CD4-positive, alpha-beta T cell (primary cell): ENCODE measurements around the gene HCN1. TPM values are rescaled to one million over a fixed set of nuclear protein-coding genes. Genes with fewer than 3 reads are reported as not detected.

Experiments used
- ATAC-seq: fragments of 200-7000 bp; cut with Tn5 transposase; one replicate; pipeline ENCODE4 v1.10.0; 2022; ENCODE audit warnings: mild to moderate bottlenecking; ENCODE audit not compliant: poor library complexity
- CTCF ChIA-PET: fragments of 350-600 bp; sonication (Branson Sonifier 250); formaldehyde crosslinking; loops from one replicate; lab custom pipeline; 2021; ENCODE audit warnings: antibody characterized with exemption, inconsistent platforms; lab: Charles Lee
- POLR2A ChIA-PET: fragments of 350-600 bp; sonication (Branson Sonifier 250); formaldehyde crosslinking; loops from one replicate; lab custom pipeline; 2021; ENCODE audit warnings: antibody characterized with exemption, inconsistent platforms; lab: Charles Lee
- DNase-seq, 14 experiments: peaks; one replicate each; pipeline ENCODE4 v3.0.0-alpha.2; 2013 to 2020; ENCODE audit warnings: mixed read lengths in 2 of 14
- H3K27ac ChIP-seq, 2 donors: one replicate each; pipeline versions ENCODE4 v1.5.1 to v1.7.0; 2013; ENCODE audit warnings: low read length in 2 of 2, low read depth in 1 of 2, mild to moderate bottlenecking in 1 of 2
- H3K27me3 ChIP-seq, 2 experiments: 1 replicate in 1 of 2; 2 replicates in 1 of 2; pipeline versions ENCODE4 v1.6.1 to v1.7.0; 2013; ENCODE audit warnings: low read length in 2 of 2, control low read depth in 1 of 2, mild to moderate bottlenecking in 1 of 2, moderate library complexity in 1 of 2; ENCODE audit not compliant: insufficient read depth in 2 of 2, control insufficient read depth in 1 of 2
- H3K36me3 ChIP-seq: one replicate; pipeline ENCODE4 v1.6.1; 2013; ENCODE audit warnings: low read length, control low read depth; ENCODE audit not compliant: insufficient read depth
- H3K4me1 ChIP-seq: one replicate; pipeline ENCODE4 v1.6.1; 2013; ENCODE audit warnings: low read length, control low read depth; ENCODE audit not compliant: insufficient read depth
- H3K4me3 ChIP-seq: one replicate; pipeline ENCODE4 v1.5.1; 2013; ENCODE audit warnings: mild to moderate bottlenecking, low read length, moderate library complexity
- H3K9me3 ChIP-seq, 2 experiments: 1 replicate in 1 of 2; 2 replicates in 1 of 2; pipeline versions ENCODE4 v1.6.1 to v1.7.0; 2013; ENCODE audit warnings: low read length in 2 of 2, mild to moderate bottlenecking in 2 of 2, control low read depth in 1 of 2, moderate library complexity in 1 of 2; ENCODE audit not compliant: control insufficient read depth in 1 of 2, insufficient read depth in 1 of 2
- H3K27ac Mint-ChIP-seq: one replicate; pipeline ENCODE4 v1.8.0; 2020; ENCODE audit warnings: mixed read lengths
- H3K27me3 Mint-ChIP-seq: one replicate; pipeline ENCODE4 v1.8.0; 2021; ENCODE audit warnings: mixed read lengths
- H3K36me3 Mint-ChIP-seq: one replicate; pipeline ENCODE4 v1.8.0; 2021; ENCODE audit warnings: low read depth, mixed read lengths
- H3K4me1 Mint-ChIP-seq: one replicate; pipeline ENCODE4 v1.8.0; 2021; ENCODE audit warnings: low read depth, mixed read lengths
- H3K4me3 Mint-ChIP-seq: one replicate; pipeline ENCODE4 v1.8.0; 2020; ENCODE audit warnings: mild to moderate bottlenecking, mixed read lengths
- H3K9me3 Mint-ChIP-seq: one replicate; pipeline ENCODE4 v1.8.0; 2020; ENCODE audit warnings: mixed read lengths
- CTCF ChIP-seq: fragments of 200-600 bp; IDR thresholded peaks from one replicate; pipeline ENCODE4 v1.8.0; 2022; ENCODE audit warnings: antibody characterized with exemption, mild to moderate bottlenecking
- intact Hi-C, 2 experiments: fragments of 100-400 bp; cut with DNase I in 1 of 2; cut with micrococcal nuclease in 1 of 2; formaldehyde crosslinking; loops; one replicate each; pipeline versions ENCODE4 v1.15.1 to v1.9.0; 2023 to 2025; cut with DNase I, micrococcal nuclease
- total RNA-seq, 174 experiments: library from RNA in 2 of 174; stranded (reverse) in 2 of 174; gene quantifications; one replicate each; pipeline ENCODE4 v1.2.3 and lab custom pipeline; 2021 to 2026

Gene HCN1
- total RNA-seq, 2 experiments from 2014 or later: not detected

GRCh38 chr5:45542421-45542820 lies 153.8 kb downstream of the HCN1 start:
- no peak overlapping the region for H3K4me3 ChIP-seq
- CTCF ChIA-PET: no interaction called here
- DNase-seq: no peak
- POLR2A ChIA-PET: no interaction called here
- peaks cover 0 to 3% of the 10 kb centered on the region in 2 experiments for H3K9me3 ChIP-seq
- no peaks in the 10 kb centered on the region for H3K4me1 ChIP-seq
- H3K27me3 ChIP-seq: no peaks in the 10 kb centered on the region
- H3K36me3 Mint-ChIP-seq: no peaks in the 10 kb centered on the region
- H3K27me3 Mint-ChIP-seq: no peaks in the 10 kb centered on the region
- ATAC-seq: no peak
- peaks cover 6% of the 10 kb centered on the region for H3K9me3 Mint-ChIP-seq
- H3K27ac Mint-ChIP-seq: no peak overlapping the region
- no peak overlapping the region for H3K27ac ChIP-seq
- H3K36me3 ChIP-seq: no peaks in the 10 kb centered on the region
- H3K4me1 Mint-ChIP-seq: no peaks in the 10 kb centered on the region
- no peak for TF ChIP-seq CTCF
- intact Hi-C loops: no loop called here
- H3K4me3 Mint-ChIP-seq: no peak overlapping the region

DNA sequence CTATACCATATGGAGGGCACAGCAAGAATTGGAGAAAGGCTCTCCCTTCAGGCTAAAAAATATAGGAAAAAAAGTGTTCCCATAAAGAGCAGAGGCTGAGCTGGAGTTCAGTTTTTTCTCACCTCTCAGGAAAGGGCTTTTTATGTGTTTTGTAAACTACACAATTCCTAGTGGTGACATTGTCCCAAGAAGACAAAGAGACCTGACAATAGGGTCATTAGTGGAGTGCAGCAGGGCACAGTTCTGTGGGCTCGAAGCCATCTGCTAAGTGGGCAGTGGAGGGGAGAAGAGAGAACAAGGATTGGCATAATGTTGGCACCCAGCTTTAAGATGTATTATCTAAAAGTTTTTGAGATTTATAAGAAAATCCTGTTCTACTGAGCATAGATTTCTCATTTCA lies 162.5 kb downstream of the HCN1 start:
- CTCF ChIA-PET: no interaction called here
- no peak overlapping the region for H3K27ac Mint-ChIP-seq
- Histone ChIP-seq H3K4me1 (no peaks in the 10 kb centered on the region), H3K27ac (no peak overlapping the region), H3K27me3 (no peaks in the 10 kb centered on the region), H3K9me3 (peaks cover 0 to 5% of the 10 kb centered on the region in 2 experiments), H3K36me3 (no peaks in the 10 kb centered on the region), H3K4me3 (no peak overlapping the region)
- H3K36me3 Mint-ChIP-seq: no peaks in the 10 kb centered on the region
- ATAC-seq: no peak
- no peak for DNase-seq
- H3K27me3 Mint-ChIP-seq: no peaks in the 10 kb centered on the region
- intact Hi-C loops: no loop called here
- H3K4me3 Mint-ChIP-seq: no peak overlapping the region
- no peak for TF ChIP-seq CTCF
- H3K9me3 Mint-ChIP-seq: peaks cover 17% of the 10 kb centered on the region
- POLR2A ChIA-PET: no interaction called here
- no peaks in the 10 kb centered on the region for H3K4me1 Mint-ChIP-seq

GRCh38 chr5:45532826-45533624 lies 163.2 kb downstream of the HCN1 start:
- no peak for TF ChIP-seq CTCF
- Mint-ChIP-seq H3K36me3 (no peaks in the 10 kb centered on the region), H3K4me3 (no peak overlapping the region), H3K27me3 (no peaks in the 10 kb centered on the region), H3K9me3 (peaks cover 17% of the 10 kb centered on the region), H3K27ac (no peak overlapping the region), H3K4me1 (no peaks in the 10 kb centered on the region)
- H3K4me3 ChIP-seq: no peak overlapping the region
- ChIA-PET POLR2A (no interaction called here), CTCF (no interaction called here)
- H3K27ac ChIP-seq: no peak overlapping the region
- DNase-seq (no peak), ATAC-seq (no peak)
- H3K36me3 ChIP-seq: no peaks in the 10 kb centered on the region
- intact Hi-C loops: no loop called here
- H3K9me3 ChIP-seq: peaks cover 0 to 5% of the 10 kb centered on the region in 2 experiments
- H3K27me3 ChIP-seq: no peaks in the 10 kb centered on the region
- H3K4me1 ChIP-seq: no peaks in the 10 kb centered on the region
